ENCODE measurements around the gene RHBDD1.

RHBDD1 gene

GRCh38 chr2:226916669-226917068 is 80.8 kb downstream of the RHBDD1 start:
- DNase-seq (ENCODE audit: low read depth), result no peak

DNA sequence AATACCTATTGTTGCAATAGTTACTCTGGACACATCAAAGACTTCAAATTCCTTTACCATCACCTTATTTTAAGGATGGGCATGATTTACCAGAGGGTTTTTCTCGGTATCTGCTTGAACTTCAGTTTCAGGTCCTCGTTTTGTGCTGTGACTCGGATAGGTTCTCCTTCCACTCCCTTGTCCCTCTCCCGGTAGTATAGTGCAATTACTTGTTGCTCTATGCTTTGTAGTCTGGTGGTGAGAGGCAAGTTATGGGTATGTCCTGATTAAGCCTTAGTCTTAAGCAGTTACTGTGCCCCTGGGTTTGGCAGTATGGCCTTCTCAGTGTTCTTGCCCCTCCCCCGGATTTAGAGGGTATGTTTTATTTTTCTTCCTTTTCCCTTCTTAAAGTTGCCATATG is 96.6 kb downstream of the RHBDD1 start:
- no peak for DNase-seq (ENCODE audit: low read depth)

DNA sequence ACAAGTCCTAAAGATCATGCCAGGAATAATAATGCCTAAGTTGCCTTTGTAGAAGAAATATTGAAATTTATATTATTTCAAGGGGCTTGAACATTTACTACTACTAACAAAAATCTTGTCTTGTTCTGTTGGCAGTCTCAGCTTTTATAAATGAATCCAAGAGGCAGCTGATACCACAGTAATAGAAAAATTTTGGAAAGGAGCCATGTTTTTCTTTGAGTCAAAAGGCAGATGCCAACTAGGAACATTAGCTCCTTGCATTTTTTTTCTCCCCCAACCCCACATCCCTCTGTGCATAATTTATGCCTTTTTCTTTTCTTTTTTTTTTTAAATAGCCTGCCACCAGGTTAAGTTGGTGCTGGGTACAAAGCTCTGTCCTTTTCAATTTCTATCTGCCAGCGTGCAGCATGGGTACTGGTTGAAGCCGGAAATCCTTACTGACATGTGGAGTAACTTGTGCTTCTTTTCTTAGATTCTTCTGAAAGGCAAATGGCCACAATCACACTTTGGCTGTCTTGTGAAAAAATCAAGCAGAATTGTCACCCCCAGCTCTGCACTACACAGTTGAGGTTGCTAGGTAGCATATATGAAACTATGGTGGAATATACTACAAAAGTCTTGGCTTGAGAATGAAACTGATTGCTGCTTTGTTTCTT is 98.8 kb downstream of the RHBDD1 start:
- no peak for DNase-seq (ENCODE audit: low read depth)

DNA sequence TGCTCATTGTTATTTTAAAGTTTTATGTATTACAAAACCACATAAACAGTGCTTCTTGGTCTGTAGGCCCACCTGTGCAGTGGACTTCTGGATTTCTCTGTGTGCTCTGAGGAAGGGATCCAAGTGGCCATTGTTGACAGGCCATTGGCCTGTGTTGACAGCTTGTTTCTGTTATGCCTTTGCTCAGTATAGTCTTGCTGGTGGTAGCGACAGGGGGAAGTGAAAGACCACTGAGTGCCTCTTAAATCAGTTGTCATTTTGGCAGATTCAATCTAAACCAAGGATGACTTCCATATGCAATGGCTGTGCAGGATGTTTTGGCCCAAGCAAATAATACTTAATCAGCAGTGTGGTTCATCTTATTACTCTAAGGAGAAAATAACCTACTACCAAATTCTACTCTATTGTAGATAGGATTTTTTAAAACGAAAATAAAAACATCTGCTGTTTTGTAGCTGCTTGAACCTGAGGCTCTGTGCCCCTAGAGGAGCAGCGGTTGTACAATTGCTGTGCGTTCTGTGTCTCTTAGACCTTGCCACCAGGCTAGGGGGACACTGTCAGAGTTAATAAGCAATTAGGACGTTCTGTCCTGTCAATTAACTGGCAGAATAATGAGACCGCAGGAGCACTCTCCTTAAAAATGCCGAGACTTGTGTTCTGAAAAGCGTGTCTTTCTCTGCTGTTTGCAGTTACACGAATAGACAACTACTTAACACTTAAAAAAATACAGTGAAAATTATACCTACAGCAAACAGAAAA is 108.2 kb downstream of the RHBDD1 start:
- DNase-seq (ENCODE audit: low read depth), result no peak

GRCh38 chr2:226953206-226953605 is 117.4 kb downstream of the RHBDD1 start:
- DNase-seq (ENCODE audit: low read depth), result no peak

GRCh38 chr2:226953826-226954225 is 118.0 kb downstream of the RHBDD1 start:
- DNase-seq (ENCODE audit: low read depth), result no peak

GRCh38 chr2:226956659-226957058 is 120.8 kb downstream of the RHBDD1 start:
- DNase-seq (ENCODE audit: low read depth), result no peak

- no peak for DNase-seq (ENCODE audit: low read depth)
Measured at GRCh38 chr2:226959418-226959817, 123.6 kb downstream of the RHBDD1 start.

DNA sequence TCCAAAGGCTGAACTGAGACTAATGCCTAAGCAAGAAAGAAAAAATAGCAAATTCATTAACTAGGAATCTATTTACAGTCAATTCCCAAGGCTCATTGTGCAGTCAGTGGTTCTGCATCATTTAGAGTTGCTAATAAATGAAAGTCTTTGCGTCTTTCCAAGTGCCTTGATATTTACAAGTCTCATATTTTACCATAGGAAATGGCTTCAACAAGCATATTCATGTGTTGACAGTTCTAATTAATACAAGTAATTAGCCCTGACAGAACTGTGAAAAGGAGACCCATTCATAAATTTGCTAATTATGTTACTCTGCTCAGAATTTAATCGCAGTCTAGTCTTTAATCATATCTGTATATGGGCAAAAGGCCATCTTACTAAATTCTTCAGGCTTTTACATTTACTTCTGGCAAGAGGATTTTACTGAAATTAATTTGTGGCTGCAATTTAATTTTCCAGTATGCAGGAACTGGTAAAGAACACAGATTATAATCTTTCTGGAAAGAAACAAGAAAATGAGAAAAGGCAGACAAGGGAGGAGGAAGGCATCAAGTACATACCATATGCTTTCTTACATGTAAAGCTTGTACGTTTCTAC is 126.4 kb downstream of the RHBDD1 start:
- DNase-seq (ENCODE audit: low read depth), result no peak

GRCh38 chr2:226963528-226963927 is 127.7 kb downstream of the RHBDD1 start:
- DNase-seq (ENCODE audit: low read depth), result no peak

DNA sequence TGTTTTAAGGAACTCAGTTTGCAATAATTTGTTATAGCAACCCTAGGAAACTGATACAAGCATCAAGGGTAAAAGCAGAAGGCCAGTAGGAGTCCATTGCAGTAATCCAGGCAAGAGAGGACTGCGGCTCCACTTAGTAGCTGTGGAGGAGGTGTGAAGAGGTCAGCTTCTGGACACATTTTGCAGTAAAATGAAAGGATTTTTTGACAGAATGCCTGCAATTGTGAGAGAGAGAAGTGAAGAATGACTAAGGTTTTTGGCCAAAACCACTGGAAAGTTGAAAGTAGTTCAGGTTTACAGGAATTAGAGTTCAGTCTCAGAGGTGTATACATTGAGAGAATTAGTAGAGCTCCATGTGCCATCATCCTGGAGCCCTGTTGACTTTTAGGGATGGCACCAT is 129.5 kb downstream of the RHBDD1 start:
- DNase-seq (ENCODE audit: low read depth), result no peak

GRCh38 chr2:226969417-226970080 is 133.7 kb downstream of the RHBDD1 start:
- DNase-seq (ENCODE audit: low read depth), result no peak

DNA sequence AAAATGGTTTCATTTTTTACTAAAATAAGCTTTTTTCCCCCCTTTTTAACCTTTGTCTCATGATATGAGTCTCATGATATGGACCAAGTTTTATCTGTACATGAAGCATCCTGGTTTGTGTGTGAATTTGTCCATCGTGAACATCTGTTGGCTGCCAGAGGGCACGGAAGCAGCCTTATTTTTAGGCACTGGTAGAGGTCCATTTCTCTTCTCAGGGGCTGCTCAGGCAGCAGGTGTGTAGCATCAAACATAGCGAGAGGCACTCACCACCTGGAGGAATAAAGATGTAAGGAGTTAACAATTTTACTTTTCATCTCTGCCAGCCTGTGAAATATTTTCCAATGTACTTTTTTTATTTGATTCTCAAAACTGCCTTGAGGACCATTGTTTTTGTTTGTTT is 134.5 kb downstream of the RHBDD1 start:
- DNase-seq (ENCODE audit: low read depth), result no peak

DNA sequence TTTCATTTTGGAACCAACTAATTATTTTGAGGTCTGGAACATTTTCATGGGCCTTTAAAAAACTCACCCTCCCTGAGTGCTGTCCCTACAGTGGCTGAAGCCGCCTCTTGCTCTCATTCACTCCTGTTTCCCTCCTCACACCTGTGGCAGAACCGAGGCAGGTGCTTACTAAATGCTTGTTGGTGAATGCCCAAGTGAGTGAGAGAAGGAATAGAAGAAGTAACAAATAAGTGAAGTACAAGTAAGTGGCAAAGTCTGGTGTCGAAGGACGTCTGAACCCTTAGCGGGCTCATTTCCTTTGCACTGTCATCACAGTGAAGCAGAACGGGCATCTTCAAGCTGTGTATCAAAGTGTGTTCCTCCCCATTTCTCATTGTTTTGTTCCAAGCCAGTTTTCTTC is 135.2 kb downstream of the RHBDD1 start:
- no peak for DNase-seq (ENCODE audit: low read depth)

DNA sequence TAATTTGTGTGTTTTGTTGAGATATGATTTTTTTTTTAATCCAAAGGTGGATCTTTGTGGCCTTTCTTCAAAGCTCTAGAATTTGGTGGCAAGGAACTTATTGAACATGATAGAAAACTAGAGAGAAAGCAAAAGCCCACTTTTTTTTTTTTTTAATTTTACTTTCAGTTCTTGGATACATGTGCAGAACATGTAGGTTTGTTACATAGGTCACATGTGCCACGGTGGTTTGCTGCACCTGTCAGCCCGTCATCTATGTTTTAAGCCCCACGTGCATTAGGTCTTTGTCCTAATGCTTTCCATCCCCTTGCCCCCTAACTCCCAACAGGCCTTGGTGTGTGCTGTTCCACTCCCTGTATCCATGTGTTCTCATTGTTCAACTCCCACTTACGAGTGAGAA is 135.9 kb downstream of the RHBDD1 start:
- no peak for DNase-seq (ENCODE audit: low read depth)

GRCh38 chr2:226973816-226974215 is 138.0 kb downstream of the RHBDD1 start:
- no peak for DNase-seq (ENCODE audit: low read depth)

DNA sequence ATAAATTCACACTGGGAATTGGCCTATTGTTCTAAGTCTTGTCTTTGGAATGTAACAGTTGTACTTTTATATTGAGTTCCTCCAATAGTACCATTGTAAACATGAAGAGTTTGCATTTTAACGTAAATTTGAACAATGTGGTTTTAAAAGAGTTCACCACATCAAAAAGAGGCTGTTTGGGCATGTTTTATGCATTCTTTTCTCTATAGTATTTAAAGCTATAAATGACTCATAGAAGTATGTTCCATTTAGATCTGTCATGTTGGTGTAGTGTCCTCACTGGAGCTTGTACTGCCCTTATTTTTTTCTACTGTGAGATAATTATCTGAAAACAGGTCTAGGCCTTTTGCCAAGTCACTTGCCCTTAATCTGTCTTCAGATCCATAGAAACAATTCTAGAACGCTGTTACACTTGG is 141.9 kb downstream of the RHBDD1 start:
- DNase-seq (ENCODE audit: low read depth), result no peak

- DNase-seq (ENCODE audit: low read depth), result no peak
Measured at GRCh38 chr2:226978300-226978699, 142.4 kb downstream of the RHBDD1 start.

- DNase-seq (ENCODE audit: low read depth), result no peak
Measured at GRCh38 chr2:226979004-226979403, 143.2 kb downstream of the RHBDD1 start.

DNA sequence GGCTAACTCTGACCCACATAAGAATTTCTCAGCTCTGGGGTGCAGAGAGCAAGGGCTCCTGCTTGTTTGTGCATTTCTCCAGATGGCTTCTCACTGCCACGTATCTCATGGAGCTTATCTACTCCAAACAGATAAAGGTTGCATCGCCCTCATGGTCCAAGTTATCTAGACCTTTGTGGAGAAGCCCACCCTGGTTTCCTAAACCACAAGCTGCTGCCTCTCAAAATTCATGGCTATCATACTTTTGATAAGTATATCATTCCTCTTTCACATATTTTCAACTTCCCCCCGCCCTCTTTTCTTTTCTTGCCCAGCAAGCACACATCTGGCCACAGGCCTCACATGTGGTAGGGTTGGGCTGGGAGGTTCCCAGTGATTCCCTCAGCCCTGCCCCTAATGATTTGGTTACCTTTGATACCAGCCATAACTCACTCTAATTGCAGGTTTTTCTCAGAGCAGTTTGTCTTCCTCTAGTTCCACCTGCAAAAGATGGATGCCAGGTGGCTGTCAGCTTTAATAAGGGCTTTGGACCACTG is 146.0 kb downstream of the RHBDD1 start:
- DNase-seq (ENCODE audit: low read depth), result no peak

GRCh38 chr2:226983895-226984749 is 148.3 kb downstream of the RHBDD1 start:
- DNase-seq (ENCODE audit: low read depth), result no peak

Data from stimulated activated CD8-positive, alpha-beta memory T cell treated with anti-CD3 and anti-CD28 coated beads, Interleukin-15, amount 100 ng/mL, for 1 hour (primary cell).